GM12878 (cell line): ENCODE results near the gene MRPL53. TPM values are rescaled to one million over a fixed set of nuclear protein-coding genes. Genes with fewer than 3 reads are reported as not detected.

Experiments used
- ATAC-seq: fragments of 200-7000 bp; cut with Tn5 transposase; 3 replicates; pipeline ENCODE4 v1.9.1; 2020; ENCODE audit warnings: mild to moderate bottlenecking, moderate library complexity
- BruUV-seq: library from RNA; stranded (reverse); fragments of 400-500 nt; replicated peaks from 2 replicates; lab custom pipeline; 2021; lab: Mats Ljungman, UMichigan
- CTCF ChIA-PET: fragments of 300-600 bp; sonication (Branson Sonifier 250); formaldehyde crosslinking; extraction: SDS; loops from one replicate; lab custom pipeline; 2021; ENCODE audit warnings: inconsistent platforms; lab: Yijun Ruan, JAX
- POLR2A ChIA-PET: fragments of 350-600 bp; formaldehyde crosslinking; extraction: SDS; loops from one replicate; lab custom pipeline; 2021; ENCODE audit warnings: inconsistent platforms; lab: Charles Lee
- RAD21 ChIA-PET: fragments of 300-600 bp; sonication (Branson Sonifier 250); formaldehyde crosslinking; loops from one replicate; lab custom pipeline; 2023; ENCODE audit warnings: antibody characterized with exemption; ENCODE audit not compliant: unreplicated experiment; lab: Charles Lee
- SMC1A ChIA-PET: fragments of 300-600 bp; sonication (Branson Sonifier 250); formaldehyde crosslinking; loops from one replicate; lab custom pipeline; 2023; ENCODE audit not compliant: unreplicated experiment, uncharacterized antibody; lab: Charles Lee
- DNase-seq: peaks from one replicate; pipeline ENCODE4 v3.0.0-alpha.2; 2011; ENCODE audit warnings: low read depth, low spot score
- FAIRE-seq: peaks from 3 replicates; lab custom pipeline; 2011; peaks lifted over from hg19 to GRCh38; lab: Jason Lieb, UNC
- H2AFZ ChIP-seq: 2 replicates; pipeline ENCODE4 v1.6.0; 2011; ENCODE audit warnings: low read depth, low read length, control low read depth; ENCODE audit not compliant: control insufficient read depth
- H3K27ac ChIP-seq: 2 replicates; pipeline ENCODE4 v1.5.1; 2011; ENCODE audit warnings: control low read depth; ENCODE audit not compliant: control insufficient read depth, insufficient read depth
- H3K27me3 ChIP-seq, 2 experiments: replicated peaks in 1 of 2; 2 replicates each; pipeline versions ENCODE4 v1.6.0 to v1.6.1; 2011; ENCODE audit warnings: low read length in 1 of 2; ENCODE audit not compliant: control insufficient read depth in 2 of 2, insufficient read depth in 2 of 2
- H3K36me3 ChIP-seq, 2 experiments: 2 replicates each; pipeline ENCODE4 v1.5.1; 2011; ENCODE audit warnings: low read length in 1 of 2; ENCODE audit not compliant: control insufficient read depth in 2 of 2, insufficient read depth in 2 of 2
- H3K4me1 ChIP-seq: 2 replicates; pipeline ENCODE4 v1.6.1; 2011; ENCODE audit warnings: mild to moderate bottlenecking, low read length, moderate library complexity, mixed read lengths; ENCODE audit not compliant: control insufficient read depth, insufficient read depth
- H3K4me2 ChIP-seq: 2 replicates; pipeline ENCODE4 v1.6.0; 2011; ENCODE audit warnings: control low read depth; ENCODE audit not compliant: control insufficient read depth, insufficient read depth
- H3K4me3 ChIP-seq: fragments of 200-600 bp; sonication (generic); 2 replicates; pipeline ENCODE4 v1.5.1; 2016
- H3K79me2 ChIP-seq: 2 replicates; pipeline ENCODE4 v1.6.0; 2011; ENCODE audit warnings: low read length; ENCODE audit not compliant: control insufficient read depth, insufficient read depth
- H3K9ac ChIP-seq: 2 replicates; pipeline ENCODE4 v1.8.0; 2011; ENCODE audit warnings: low read length, control low read depth, mixed read lengths; ENCODE audit not compliant: control insufficient read depth, insufficient read depth
- H3K9me3 ChIP-seq: replicated peaks from 3 replicates; pipeline ENCODE4 v1.5.1; 2011; ENCODE audit warnings: mild to moderate bottlenecking, low read length; ENCODE audit not compliant: control insufficient read depth, insufficient read depth
- H4K20me1 ChIP-seq: 2 replicates; pipeline ENCODE4 v1.6.0; 2011; ENCODE audit not compliant: control insufficient read depth, insufficient read depth
- BMI1 ChIP-seq: fragments of 450-650 bp; IDR thresholded peaks from 2 replicates; pipeline ENCODE4 v1.6.1; 2016; ENCODE audit warnings: mild to moderate bottlenecking, moderate library complexity, borderline replicate concordance
- CBX3 ChIP-seq: fragments of 200-600 bp; sonication (generic); IDR thresholded peaks from 2 replicates; pipeline ENCODE4 v1.6.1; 2016; ENCODE audit warnings: low read depth, borderline replicate concordance
- EZH2 ChIP-seq: IDR thresholded peaks from 2 replicates; pipeline ENCODE4 v1.6.1; 2012; ENCODE audit warnings: low read depth, mild to moderate bottlenecking, control low read depth, inconsistent platforms, low read length, borderline replicate concordance; ENCODE audit not compliant: control insufficient read depth
- HDAC2 ChIP-seq: fragments of 200-600 bp; sonication (generic); IDR thresholded peaks from 2 replicates; pipeline ENCODE4 v1.6.1; 2017
- KAT2A ChIP-seq: conservative IDR thresholded peaks from 2 replicates; pipeline ENCODE4 v1.6.1; 2011; ENCODE audit warnings: low read depth, low read length; ENCODE audit not compliant: control insufficient read depth
- MXI1 ChIP-seq: fragments of 150-350 bp; IDR thresholded peaks from 2 replicates; pipeline ENCODE4 v1.6.1; 2011; ENCODE audit warnings: low read depth, mild to moderate bottlenecking, inconsistent platforms, low read length, improper control_type of control experiment
- MYC ChIP-seq: IDR thresholded peaks from 2 replicates; pipeline ENCODE4 v1.6.1; 2011; ENCODE audit warnings: mild to moderate bottlenecking, low read length, moderate library complexity, inconsistent platforms; ENCODE audit not compliant: insufficient read depth, insufficient replicate concordance, insufficient read length, severe bottlenecking
- NFIC ChIP-seq: IDR thresholded peaks from 2 replicates; pipeline ENCODE4 v1.6.1; 2012; ENCODE audit warnings: low read depth, mild to moderate bottlenecking, inconsistent platforms, low read length, moderate library complexity
- RFX5 ChIP-seq: IDR thresholded peaks from 2 replicates; pipeline ENCODE4 v1.6.1; 2011; ENCODE audit warnings: low read depth, low read length, improper control_type of control experiment
- RUNX3 ChIP-seq: IDR thresholded peaks from 2 replicates; pipeline ENCODE4 v1.6.1; 2012; ENCODE audit warnings: low read length, inconsistent platforms
- SMC3 ChIP-seq: IDR thresholded peaks from 2 replicates; pipeline ENCODE4 v1.6.1; 2011; ENCODE audit warnings: low read length, improper control_type of control experiment, borderline replicate concordance
- ZNF384 ChIP-seq: IDR thresholded peaks from 2 replicates; pipeline ENCODE4 v1.6.1; 2012; ENCODE audit warnings: low read depth, mild to moderate bottlenecking, low read length, improper control_type of control experiment, borderline replicate concordance
- WGBS: methylation state at CpG from one replicate; pipeline ENCODE4 v1.1.6; 2016; ENCODE audit warnings: low lambda C conversion rate; ENCODE audit not compliant: insufficient replicate concordance, insufficient coverage; ENCODE audit errors: missing lambda C conversion rate; 5-methylcytosine and 5-hydroxymethylcytosine counted together
- in situ Hi-C: fragments of 300-500 bp; cut with MboI; formaldehyde crosslinking; loops from 9 replicates; pipeline ENCODE4 v1.14.3; 2018; ENCODE audit warnings: mixed read lengths
- intact Hi-C: fragments of 100-400 bp; cut with micrococcal nuclease; formaldehyde crosslinking; loops from one replicate; pipeline ENCODE4 v1.14.2; 2022; ENCODE audit not compliant: unreplicated experiment
- polyA plus RNA-seq, 11 experiments: library from polyadenylated mRNA; depleted of rRNA in 4 of 11; unstranded in 6 of 11; stranded (reverse) in 5 of 11; fragments of >200 nt; fragmentation: Nextera tagmentation in 4 of 11; fragmentation: Illumina TruSeq in 1 of 11; extraction: Ambion mirVana in 4 of 11; extraction: Trizol in 1 of 11; gene quantifications; 1 replicate in 1 of 11; 2 replicates in 10 of 11; pipeline versions ENCODE4 v1.2.1 to v1.2.3, GENCODE V29; 2011 to 2016; ENCODE audit warnings: inconsistent platforms in 2 of 11, missing spikeins in 2 of 11, low read depth in 1 of 11
- total RNA-seq, 4 experiments: library from RNA; depleted of rRNA in 3 of 4; stranded (reverse); fragments of >200 nt in 3 of 4; fragmentation: Illumina TruSeq in 1 of 4; extraction: Trizol in 1 of 4; gene quantifications; 2 replicates each; pipeline versions ENCODE4 v1.2.1 to v1.2.3, GENCODE V29; 2013 to 2021
- TF ChIP-seq, protein P1 (sequence below): fragments of 450-650 bp; formaldehyde crosslinking; IDR thresholded peaks from 2 replicates; pipeline ENCODE4 v1.5.0; 2022; ENCODE audit warnings: mild to moderate bottlenecking, missing genetic modification characterization
- TF ChIP-seq, protein P2 (sequence below), 3 experiments: IDR thresholded peaks in 2 of 3; conservative IDR thresholded peaks in 1 of 3; 2 replicates each; pipeline ENCODE4 v1.5.1; 2011; ENCODE audit warnings: low read depth in 3 of 3, low read length in 3 of 3, mild to moderate bottlenecking in 3 of 3, control low read depth in 2 of 3, moderate library complexity in 2 of 3, inconsistent platforms in 1 of 3, mixed read lengths in 1 of 3; ENCODE audit not compliant: control insufficient read depth in 2 of 3, insufficient read depth in 1 of 3; ENCODE audit errors: extremely low read depth in 1 of 3
- TF ChIP-seq, protein P3 (sequence below): IDR thresholded peaks from 2 replicates; pipeline ENCODE4 v1.6.1; 2012; ENCODE audit warnings: low read depth, low read length, improper control_type of control experiment

MRPL53 gene
- total and polyA plus RNA-seq, 10 of the 15 experiments (the other 5 are each of a cell fraction or from before 2014, with no cell fraction given), result 15.1 to 167 (median 80.9) TPM

GRCh38 chr2:74501335-74502071 is 29.0 kb upstream of the MRPL53 start:
- Histone ChIP-seq H3K4me1 (peaks cover 27% of the 10 kb centered on the region), H3K4me3 (no peak overlapping the region), H2AFZ (no peak overlapping the region), H3K4me2 (no peak overlapping the region), H3K9me3 (no peaks in the 10 kb centered on the region), H3K79me2 (peaks cover 6% of the 10 kb centered on the region), H4K20me1 (no peaks in the 10 kb centered on the region), H3K27ac (no peak overlapping the region), H3K27me3 (peaks cover 15 to 25% of the 10 kb centered on the region in 2 experiments; a peak in 3 of 4 replicates), H3K9ac (no peak overlapping the region), H3K36me3 (peaks cover 0 to 7% of the 10 kb centered on the region in 2 experiments; a peak in 1 of 4 replicates)
- ChIA-PET CTCF (interaction anchor here (1.4 to 13.9 kb wide), 4 partner anchors 19 to 85 kb away, joined by 4 to 231 read pairs (median 84); partner anchors contain the start of genes AUP1, CCDC142, DQX1 and HTRA2), POLR2A (interaction anchor here (1.1 to 1.9 kb wide), 2 partner anchors 27 to 110 kb away, joined by 3 to 4 read pairs; partner anchors contain the start of gene AUP1), RAD21 (interaction anchor here (0.8 to 2.9 kb wide), 6 partner anchors 18 to 87 kb away, joined by 3 to 10 read pairs (median 6); partner anchors contain the start of genes AUP1, CCDC142, HTRA2 and INO80B), SMC1A (interaction anchor here (1.2 to 7.0 kb wide), 4 partner anchors 9 to 85 kb away, joined by 3 to 71 read pairs (median 4); no protein-coding TSS in a partner anchor)
- in situ Hi-C loops (no loop called here), intact Hi-C loops (loop anchor here (2.0 kb wide), 1 partner anchor 19 kb away; the partner anchor contains the start of genes CCDC142 and TTC31)
- 87% methylated on average over 18 of the region's 18 CpGs for WGBS
- ATAC-seq (no peak), FAIRE-seq (no peak), DNase-seq (no peak)
- no TSS peak for BruUV-seq
- TF ChIP-seq EZH2 (no peak), MXI1 (no peak), KAT2A (no peak), RUNX3 (no peak), NFIC (no peak), MYC (no peak), BMI1 (no peak), RFX5 (no peak), ZNF384 (no peak), HDAC2 (no peak), SMC3 (no peak), CBX3 (no peak)
- TF ChIP-seq, protein P1, sequence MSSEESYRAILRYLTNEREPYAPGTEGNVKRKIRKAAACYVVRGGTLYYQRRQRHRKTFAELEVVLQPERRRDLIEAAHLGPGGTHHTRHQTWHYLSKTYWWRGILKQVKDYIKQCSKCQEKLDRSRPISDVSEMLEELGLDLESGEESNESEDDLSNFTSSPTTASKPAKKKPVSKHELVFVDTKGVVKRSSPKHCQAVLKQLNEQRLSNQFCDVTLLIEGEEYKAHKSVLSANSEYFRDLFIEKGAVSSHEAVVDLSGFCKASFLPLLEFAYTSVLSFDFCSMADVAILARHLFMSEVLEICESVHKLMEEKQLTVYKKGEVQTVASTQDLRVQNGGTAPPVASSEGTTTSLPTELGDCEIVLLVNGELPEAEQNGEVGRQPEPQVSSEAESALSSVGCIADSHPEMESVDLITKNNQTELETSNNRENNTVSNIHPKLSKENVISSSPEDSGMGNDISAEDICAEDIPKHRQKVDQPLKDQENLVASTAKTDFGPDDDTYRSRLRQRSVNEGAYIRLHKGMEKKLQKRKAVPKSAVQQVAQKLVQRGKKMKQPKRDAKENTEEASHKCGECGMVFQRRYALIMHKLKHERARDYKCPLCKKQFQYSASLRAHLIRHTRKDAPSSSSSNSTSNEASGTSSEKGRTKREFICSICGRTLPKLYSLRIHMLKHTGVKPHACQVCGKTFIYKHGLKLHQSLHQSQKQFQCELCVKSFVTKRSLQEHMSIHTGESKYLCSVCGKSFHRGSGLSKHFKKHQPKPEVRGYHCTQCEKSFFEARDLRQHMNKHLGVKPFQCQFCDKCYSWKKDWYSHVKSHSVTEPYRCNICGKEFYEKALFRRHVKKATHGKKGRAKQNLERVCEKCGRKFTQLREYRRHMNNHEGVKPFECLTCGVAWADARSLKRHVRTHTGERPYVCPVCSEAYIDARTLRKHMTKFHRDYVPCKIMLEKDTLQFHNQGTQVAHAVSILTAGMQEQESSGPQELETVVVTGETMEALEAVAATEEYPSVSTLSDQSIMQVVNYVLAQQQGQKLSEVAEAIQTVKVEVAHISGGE (CRISPR knock-in tag), result no peak
- TF ChIP-seq, protein P2, sequence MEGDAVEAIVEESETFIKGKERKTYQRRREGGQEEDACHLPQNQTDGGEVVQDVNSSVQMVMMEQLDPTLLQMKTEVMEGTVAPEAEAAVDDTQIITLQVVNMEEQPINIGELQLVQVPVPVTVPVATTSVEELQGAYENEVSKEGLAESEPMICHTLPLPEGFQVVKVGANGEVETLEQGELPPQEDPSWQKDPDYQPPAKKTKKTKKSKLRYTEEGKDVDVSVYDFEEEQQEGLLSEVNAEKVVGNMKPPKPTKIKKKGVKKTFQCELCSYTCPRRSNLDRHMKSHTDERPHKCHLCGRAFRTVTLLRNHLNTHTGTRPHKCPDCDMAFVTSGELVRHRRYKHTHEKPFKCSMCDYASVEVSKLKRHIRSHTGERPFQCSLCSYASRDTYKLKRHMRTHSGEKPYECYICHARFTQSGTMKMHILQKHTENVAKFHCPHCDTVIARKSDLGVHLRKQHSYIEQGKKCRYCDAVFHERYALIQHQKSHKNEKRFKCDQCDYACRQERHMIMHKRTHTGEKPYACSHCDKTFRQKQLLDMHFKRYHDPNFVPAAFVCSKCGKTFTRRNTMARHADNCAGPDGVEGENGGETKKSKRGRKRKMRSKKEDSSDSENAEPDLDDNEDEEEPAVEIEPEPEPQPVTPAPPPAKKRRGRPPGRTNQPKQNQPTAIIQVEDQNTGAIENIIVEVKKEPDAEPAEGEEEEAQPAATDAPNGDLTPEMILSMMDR (IDR thresholded peaks at IDR 0.05 in 2 of 3, conservative IDR thresholded peaks at IDR 0.05 in 1 of 3; ENCODE audit: control insufficient read depth in 2 of 3, extremely low read depth in 1 of 3, insufficient read depth in 1 of 3, low read depth in 3 of 3, low read length in 3 of 3), result no peak
- TF ChIP-seq, protein P3, sequence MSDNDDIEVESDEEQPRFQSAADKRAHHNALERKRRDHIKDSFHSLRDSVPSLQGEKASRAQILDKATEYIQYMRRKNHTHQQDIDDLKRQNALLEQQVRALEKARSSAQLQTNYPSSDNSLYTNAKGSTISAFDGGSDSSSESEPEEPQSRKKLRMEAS, result no peak
